ENCODE results near the gene LRIF1.

DNA sequence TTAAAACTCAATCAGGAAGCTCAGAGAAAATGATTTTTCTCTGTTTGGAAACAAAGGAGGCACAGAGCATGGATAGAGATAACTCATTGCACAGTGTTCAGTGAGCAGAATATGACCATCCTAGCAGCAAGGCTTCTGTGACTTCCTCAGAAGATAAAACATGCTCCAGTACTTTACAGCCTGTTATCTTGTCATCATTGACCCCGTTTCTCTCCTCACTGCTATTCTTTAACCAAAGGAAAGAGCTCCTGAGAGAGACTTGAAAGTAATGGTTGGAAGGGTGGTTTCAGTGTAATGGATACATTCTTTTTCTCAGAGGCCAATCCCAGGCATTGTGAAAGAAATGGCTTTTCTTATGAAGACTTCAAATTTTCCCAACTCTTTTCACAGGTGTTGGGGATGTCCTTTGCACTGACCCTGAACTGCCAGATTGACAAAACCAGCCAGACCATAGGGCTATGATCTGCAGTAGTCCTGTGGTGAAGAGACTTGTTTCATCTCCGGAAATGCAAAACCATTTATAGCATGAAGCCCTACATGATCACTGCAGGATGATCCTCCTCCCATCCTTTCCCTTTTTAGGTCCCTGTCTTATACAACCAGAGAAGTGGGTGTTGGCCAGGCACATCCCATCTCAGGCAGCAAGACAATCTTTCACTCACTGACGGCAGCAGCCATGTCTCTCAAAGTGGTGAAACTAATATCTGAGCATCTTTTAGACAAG, 64.8 kb downstream of the LRIF1 start:
- TF ChIP-seq CTCF (IDR thresholded peaks at IDR 0.05) (no peak), POLR2A (IDR thresholded peaks at IDR 0.05) (no peak)

All from uterus (tissue), 2 donors.